Stimulated activated naive CD8-positive, alpha-beta T cell treated with anti-CD3 and anti-CD28 coated beads, Interleukin-15, Interleukin-2, amounts not matched to agents 100 U/mL and 50 U/mL, for 24 hours (primary cell): ENCODE measurements around the gene NOS1.
A peak's percentile ranks its signal among the peaks of the same experiment; 100 is the strongest.
"Not testable (repeated sequence)": the region's sequence is repeated elsewhere in the genome, so short reads cannot be mapped to it uniquely, and the experiment has no call there.

Experiments
- ATAC-seq: fragments of 150-1000 bp; cut with Tn5 transposase; one replicate; pipeline ENCODE4 v1.10.0; 2021
- DNase-seq: peaks from one replicate; pipeline ENCODE4 v3.0.0; 2021

The NOS1 gene

GRCh38 chr12:117208811-117209455, 152.5 kb downstream of the NOS1 start:
- DNase-seq (no peak), ATAC-seq (no peak)

GRCh38 chr12:117208206-117208605, 153.2 kb downstream of the NOS1 start:
- ATAC-seq: no peak

GRCh38 chr12:117207675-117208074, 153.8 kb downstream of the NOS1 start:
- ATAC-seq (no peak), DNase-seq (no peak)

More at GRCh38 chr12:117208206-117208605, 153.2 kb downstream of the NOS1 start:
- DNase-seq: no peak

GRCh38 chr12:117202556-117202955, 158.9 kb downstream of the NOS1 start:
- no peak for DNase-seq

GRCh38 chr12:117202033-117202432, 159.4 kb downstream of the NOS1 start:
- DNase-seq: no peak
- ATAC-seq: no peak

More at GRCh38 chr12:117202556-117202955, 158.9 kb downstream of the NOS1 start:
- ATAC-seq: no peak

GRCh38 chr12:117199956-117200744, 161.3 kb downstream of the NOS1 start:
- not testable (repeated sequence) for ATAC-seq, DNase-seq

GRCh38 chr12:117196334-117196733, 165.1 kb downstream of the NOS1 start:
- ATAC-seq, DNase-seq: not testable (repeated sequence)

GRCh38 chr12:117195027-117195426, 166.4 kb downstream of the NOS1 start:
- ATAC-seq: not testable (repeated sequence)

GRCh38 chr12:117193903-117194302, 167.5 kb downstream of the NOS1 start:
- ATAC-seq: no peak
- no peak for DNase-seq

More at GRCh38 chr12:117195027-117195426, 166.4 kb downstream of the NOS1 start:
- not testable (repeated sequence) for DNase-seq

GRCh38 chr12:117192581-117192980, 168.8 kb downstream of the NOS1 start:
- ATAC-seq, DNase-seq: not testable (repeated sequence)

- no peak for DNase-seq
- ATAC-seq: no peak
Observed at GRCh38 chr12:117192057-117192456, 169.4 kb downstream of the NOS1 start.

GRCh38 chr12:117190210-117190781, 171.1 kb downstream of the NOS1 start, which contains the start of gene FBXO21:
Gene FBXO21 (minus strand): TSS chr12:117190470. CDS start chr12:117190456, 14 bp downstream.
- DNase-seq: peak; percentile 95
- ATAC-seq: peak; percentile 95

GRCh38 chr12:117189725-117190209, 171.7 kb downstream of the NOS1 start:
- ATAC-seq: peak; percentile 20
- peak; percentile 41 for DNase-seq

- DNase-seq (no peak), ATAC-seq (no peak)
Observed at GRCh38 chr12:117188961-117189724, 172.3 kb downstream of the NOS1 start.

GRCh38 chr12:117188121-117188665, 173.2 kb downstream of the NOS1 start:
- no peak for ATAC-seq

GRCh38 chr12:117187421-117187820, 174.0 kb downstream of the NOS1 start:
- ATAC-seq: no peak
- no peak for DNase-seq

More at GRCh38 chr12:117188121-117188665, 173.2 kb downstream of the NOS1 start:
- DNase-seq: no peak

GRCh38 chr12:117182866-117183265, 178.6 kb downstream of the NOS1 start:
- no peak for DNase-seq
- no peak for ATAC-seq

- DNase-seq, ATAC-seq: not testable (repeated sequence)
Observed at GRCh38 chr12:117181468-117181843, 180.0 kb downstream of the NOS1 start.

GRCh38 chr12:117180758-117181467, 180.5 kb downstream of the NOS1 start:
- ATAC-seq (no peak), DNase-seq (no peak)

- no peak for ATAC-seq
- no peak for DNase-seq
Observed at GRCh38 chr12:117178745-117179144, 182.7 kb downstream of the NOS1 start.

GRCh38 chr12:117178301-117178700, 183.1 kb downstream of the NOS1 start:
- DNase-seq: no peak
- ATAC-seq: no peak
